ENCODE results near the gene TXN.
"Not testable (repeated sequence)": the region's sequence is repeated elsewhere in the genome, so short reads cannot be mapped to it uniquely, and the experiment has no call there.

The TXN gene

DNA sequence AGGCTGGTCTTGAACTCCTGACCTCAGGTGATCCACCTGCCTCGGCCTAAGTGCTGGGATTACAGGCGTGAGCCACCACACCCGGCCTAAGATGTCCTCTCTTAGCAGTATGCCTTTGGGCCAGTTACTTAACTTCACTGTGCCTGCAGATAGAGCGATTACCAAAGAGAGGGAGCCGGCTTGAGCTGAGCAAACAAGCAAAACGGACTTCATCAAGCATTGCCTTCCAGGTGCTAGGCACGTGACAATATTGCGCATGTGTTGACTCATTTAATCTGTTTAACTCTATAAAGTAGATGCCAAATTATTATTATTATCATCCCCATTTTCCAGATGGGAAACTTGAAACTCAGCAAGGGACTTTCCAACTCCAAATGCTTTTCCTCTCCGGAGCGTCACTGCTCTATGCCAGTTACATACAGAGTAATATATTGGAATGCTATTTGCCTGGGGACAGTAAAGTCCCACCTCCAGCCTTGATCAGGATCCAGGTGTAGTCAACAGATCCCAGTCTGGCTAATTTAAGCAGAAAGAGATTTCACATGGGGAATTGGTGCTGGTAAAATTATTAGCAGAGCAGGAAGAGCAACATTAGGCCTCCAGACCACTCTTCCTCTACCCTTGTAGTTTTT is 42.8 kb downstream of the TXN start:
- DNase-seq = no peak

DNA sequence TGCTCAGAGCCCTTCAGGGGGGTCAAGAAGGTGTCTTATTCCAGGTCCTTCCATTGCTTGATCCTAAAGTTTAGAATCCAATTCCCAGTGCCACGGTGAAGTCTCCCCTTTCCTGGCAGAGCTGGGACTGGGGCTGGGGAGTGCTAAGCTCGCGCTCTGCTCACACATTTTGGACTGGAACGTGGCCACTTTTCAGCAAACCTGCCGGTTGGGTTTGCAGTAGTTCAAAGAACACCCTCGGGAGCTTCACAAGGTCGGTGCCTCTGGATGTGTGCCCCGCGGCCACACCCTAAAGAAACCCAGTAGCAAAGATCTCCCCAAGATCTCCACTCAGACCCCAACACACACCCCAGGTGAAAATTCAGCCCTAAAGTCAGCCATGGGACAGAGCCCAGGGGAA is 48.3 kb downstream of the TXN start, which contains the start of gene C9orf152:
Gene C9orf152 (minus strand): TSS at position 129 of the 400 bp plus-strand sequence. CDS start 580 bp downstream, outside the sequence.
- DNase-seq = no peak

DNA sequence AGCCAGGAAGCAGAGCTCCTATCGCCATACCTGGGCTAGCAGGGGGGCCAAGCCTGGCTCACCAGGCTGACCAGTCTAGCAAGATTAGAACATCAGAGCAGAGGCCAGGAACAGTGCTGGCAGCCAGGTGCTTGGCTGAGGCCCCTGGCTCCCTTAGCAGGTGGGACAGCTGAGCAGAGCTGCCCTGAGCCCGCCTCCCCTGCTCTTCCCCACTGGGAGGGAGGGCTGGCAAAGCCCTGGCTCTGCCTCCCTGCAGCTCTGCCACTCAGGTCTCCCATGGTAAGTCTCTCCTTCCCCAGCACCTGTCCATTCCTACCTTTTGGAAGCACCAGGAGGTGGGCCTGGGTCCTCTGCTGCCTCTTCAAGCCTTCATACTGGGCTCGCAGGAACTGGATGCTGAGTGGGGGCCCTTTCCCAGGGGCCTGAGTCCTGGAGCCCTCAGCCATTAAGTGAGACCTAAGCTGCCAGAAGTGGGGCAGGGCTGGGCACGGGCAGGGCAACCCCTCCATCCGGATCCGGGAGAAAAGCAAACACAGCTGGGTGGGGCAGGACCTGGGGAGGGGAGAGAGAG is 49.2 kb downstream of the TXN start:
- DNase-seq = no peak

DNA sequence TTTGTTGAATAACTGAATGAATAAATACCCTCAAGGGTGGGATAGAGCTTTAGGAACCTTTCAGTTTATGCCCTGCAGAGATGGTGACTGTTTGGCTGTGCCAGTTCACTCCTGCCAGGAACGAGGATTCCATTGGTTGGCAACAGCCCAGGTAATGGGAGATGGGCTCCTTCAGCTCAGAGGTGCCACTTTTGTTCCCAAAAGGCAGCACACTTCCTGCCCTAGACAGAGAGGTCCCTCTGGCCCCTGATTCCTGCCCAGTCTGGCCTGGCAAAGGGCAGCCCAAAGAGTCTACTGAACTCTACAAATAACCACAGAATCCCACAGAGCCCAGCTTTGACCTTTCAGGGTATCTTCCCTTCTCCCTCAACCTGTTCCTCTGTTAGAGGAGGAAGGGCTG is 49.9 kb downstream of the TXN start:
- no peak for DNase-seq

GRCh38 chr9:110205612-110206011 is 50.7 kb downstream of the TXN start:
- DNase-seq = not testable (repeated sequence)

DNA sequence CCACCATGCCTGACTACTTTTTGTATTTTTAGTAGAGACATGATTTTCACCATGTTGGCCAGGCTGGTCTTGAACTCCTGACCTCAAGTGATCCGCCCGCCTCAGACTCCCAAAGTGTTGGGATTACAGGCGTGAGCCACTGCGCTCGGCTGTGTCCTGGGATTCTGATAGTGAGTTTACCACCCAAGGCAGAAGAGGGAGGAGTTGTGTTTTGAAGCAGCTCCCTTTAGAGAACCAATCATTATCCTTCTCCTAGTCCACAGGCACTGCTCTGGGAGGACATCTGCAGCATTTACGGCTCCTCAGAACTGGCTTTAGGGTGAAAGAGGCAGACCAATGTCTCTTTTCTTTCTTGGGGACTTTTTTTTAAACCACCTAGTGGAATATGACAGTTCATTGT is 54.1 kb downstream of the TXN start:
- DNase-seq = no peak

- DNase-seq = no peak
These were observed 56.7 kb downstream of the TXN start for GRCh38 chr9:110199643-110200042.

GRCh38 chr9:110198357-110198756 is 58.0 kb downstream of the TXN start:
- no peak for DNase-seq

DNA sequence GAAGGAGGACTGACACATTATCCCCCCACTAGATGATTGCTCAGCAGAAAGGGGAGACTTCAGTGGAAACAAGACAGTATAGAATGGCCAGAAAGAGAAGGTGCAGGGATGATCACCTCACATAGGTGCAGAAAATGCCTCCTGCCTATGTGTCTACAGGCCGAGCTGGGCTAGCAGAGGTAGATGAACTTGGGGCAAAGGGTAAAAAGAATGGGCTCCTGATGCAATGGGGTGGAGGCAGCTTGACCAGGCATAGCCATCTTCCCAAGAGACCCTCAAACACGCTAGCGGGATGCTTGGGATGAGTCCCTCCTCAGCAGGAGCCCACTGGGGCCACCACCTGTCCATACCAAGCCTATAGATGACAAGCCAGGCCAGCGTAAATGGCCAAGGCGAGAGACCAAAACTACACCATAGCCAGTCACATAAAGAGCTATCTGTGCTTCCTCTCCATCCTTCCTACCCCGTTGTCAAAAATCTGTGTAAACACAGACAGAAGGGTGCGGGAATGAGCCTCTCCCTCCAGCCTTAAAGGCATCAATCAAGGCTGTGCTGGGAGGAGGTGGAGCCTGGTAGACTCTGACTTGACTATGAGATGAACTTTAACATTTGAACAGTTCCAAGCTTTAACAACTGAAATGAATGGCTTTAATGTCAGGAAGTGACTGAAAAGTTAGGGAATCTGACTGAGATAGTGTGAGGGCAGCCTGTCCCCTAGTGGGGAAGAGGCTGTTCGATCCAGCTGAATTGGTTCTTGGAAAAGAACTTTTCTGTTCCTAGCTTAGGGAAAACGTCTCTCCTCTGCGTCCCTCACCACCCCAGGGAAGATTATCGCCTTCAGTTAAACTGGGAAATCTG is 58.7 kb downstream of the TXN start:
- no peak for DNase-seq

GRCh38 chr9:110196084-110196499 is 60.2 kb downstream of the TXN start:
- not testable (repeated sequence) for DNase-seq
